Gastroesophageal sphincter (tissue), 3 donors: Measurements from ENCODE around the gene TMEM52B.

Source experiments
- CTCF ChIP-seq, 4 experiments: fragments of 200-600 bp in 2 of 4; fragments of 450-650 bp in 2 of 4; sonication (generic) in 1 of 4; IDR thresholded peaks; one replicate each; pipeline ENCODE4 v1.5.1; 2017 to 2019; ENCODE audit warnings: antibody characterized with exemption in 4 of 4, mild to moderate bottlenecking in 2 of 4, moderate library complexity in 2 of 4
- EP300 ChIP-seq: sonication (generic); formaldehyde crosslinking; IDR thresholded peaks from one replicate; pipeline ENCODE4 v1.6.1; 2017; ENCODE audit warnings: antibody characterized with exemption, mild to moderate bottlenecking
- POLR2A ChIP-seq, 2 donors: fragments of 450-650 bp; IDR thresholded peaks; one replicate each; pipeline ENCODE4 v1.6.1; 2017; ENCODE audit warnings: antibody characterized with exemption in 2 of 2, mild to moderate bottlenecking in 2 of 2, moderate library complexity in 1 of 2
- POLR2AphosphoS5 ChIP-seq: sonication (generic); formaldehyde crosslinking; IDR thresholded peaks from one replicate; pipeline ENCODE4 v1.6.1; 2017; ENCODE audit warnings: antibody characterized with exemption

GRCh38 chr12:10210225-10210624, 31.4 kb downstream of the TMEM52B start:
- TF ChIP-seq CTCF (IDR thresholded peaks at IDR 0.05) (no peak), EP300 (no peak), POLR2A (IDR thresholded peaks at IDR 0.05) (no peak), POLR2AphosphoS5 (no peak)
